ENCODE measurements around the gene XRCC1. TPM values are rescaled to one million over a fixed set of nuclear protein-coding genes. Genes with fewer than 3 reads are reported as not detected.

The XRCC1 gene, protein sequence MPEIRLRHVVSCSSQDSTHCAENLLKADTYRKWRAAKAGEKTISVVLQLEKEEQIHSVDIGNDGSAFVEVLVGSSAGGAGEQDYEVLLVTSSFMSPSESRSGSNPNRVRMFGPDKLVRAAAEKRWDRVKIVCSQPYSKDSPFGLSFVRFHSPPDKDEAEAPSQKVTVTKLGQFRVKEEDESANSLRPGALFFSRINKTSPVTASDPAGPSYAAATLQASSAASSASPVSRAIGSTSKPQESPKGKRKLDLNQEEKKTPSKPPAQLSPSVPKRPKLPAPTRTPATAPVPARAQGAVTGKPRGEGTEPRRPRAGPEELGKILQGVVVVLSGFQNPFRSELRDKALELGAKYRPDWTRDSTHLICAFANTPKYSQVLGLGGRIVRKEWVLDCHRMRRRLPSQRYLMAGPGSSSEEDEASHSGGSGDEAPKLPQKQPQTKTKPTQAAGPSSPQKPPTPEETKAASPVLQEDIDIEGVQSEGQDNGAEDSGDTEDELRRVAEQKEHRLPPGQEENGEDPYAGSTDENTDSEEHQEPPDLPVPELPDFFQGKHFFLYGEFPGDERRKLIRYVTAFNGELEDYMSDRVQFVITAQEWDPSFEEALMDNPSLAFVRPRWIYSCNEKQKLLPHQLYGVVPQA
- 10 to 100 TPM; 47.7 to 50.6 TPM for total RNA-seq

GRCh38 chr19:43575156-43575950, at the start of gene XRCC1, which contains the start of gene PINLYP:
Gene XRCC1 (minus strand): TSS chr19:43575527. CDS start chr19:43575458, 69 bp downstream.
Gene PINLYP (plus strand): TSS chr19:43575801. CDS start chr19:43577192, 1,391 bp downstream.
- DNase-seq (peak; percentile 99), ATAC-seq (peak; percentile 97)
- peaks cover 45% of the 10 kb centered on the region for H3K4me1 Mint-ChIP-seq
- H3K27ac Mint-ChIP-seq = peak within 1 kb of the TSS; percentile 92
- H3K4me3 Mint-ChIP-seq = peak within 1 kb of the TSS; percentile 95
- no peaks in the 10 kb centered on the region for H3K27me3 Mint-ChIP-seq
- H3K36me3 Mint-ChIP-seq = peaks cover 5% of the 10 kb centered on the region
- H3K9me3 Mint-ChIP-seq (ENCODE audit: low read depth) = no peaks in the 10 kb centered on the region
- CTCF ChIA-PET = interaction anchor here (0.7 to 3.0 kb wide), 8 partner anchors 9 to 128 kb away, joined by 3 to 38 read pairs (median 4); partner anchors contain the start of genes IRGQ, ZNF575 and ZNF576

DNA sequence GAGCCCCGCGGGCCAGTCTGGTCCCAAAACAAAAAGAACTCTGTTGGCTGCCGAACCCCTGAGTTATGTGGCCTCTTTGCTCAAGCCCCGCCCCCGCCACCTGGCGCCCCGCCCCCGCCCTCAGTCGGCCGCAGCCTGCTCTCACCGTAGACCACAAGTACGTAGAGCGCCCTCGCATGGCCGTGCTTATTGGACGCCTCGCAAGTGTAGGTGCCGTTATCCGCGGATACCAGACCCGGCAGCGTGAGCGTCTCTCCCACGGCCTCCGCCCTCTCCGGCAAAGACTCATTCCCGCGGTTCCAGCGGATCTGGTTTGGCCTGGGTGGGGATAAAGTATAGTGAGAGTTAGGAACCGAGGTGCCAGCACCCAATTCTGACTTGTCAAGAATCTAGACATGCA, 49.6 kb upstream of the XRCC1 start:
- Mint-ChIP-seq H3K27me3 (peaks cover 4% of the 10 kb centered on the region), H3K9me3 (ENCODE audit: low read depth) (no peaks in the 10 kb centered on the region), H3K27ac (no peak overlapping the region), H3K4me1 (peaks cover 25% of the 10 kb centered on the region), H3K4me3 (no peak overlapping the region), H3K36me3 (no peaks in the 10 kb centered on the region)
- DNase-seq = peak; percentile 91
- peak; percentile 84 for ATAC-seq
- CTCF ChIA-PET = interaction anchor here (0.6 to 1.5 kb wide), 4 partner anchors 31 to 185 kb away, joined by 3 to 5 read pairs (median 4); partner anchors contain the start of gene PLAUR

DNA sequence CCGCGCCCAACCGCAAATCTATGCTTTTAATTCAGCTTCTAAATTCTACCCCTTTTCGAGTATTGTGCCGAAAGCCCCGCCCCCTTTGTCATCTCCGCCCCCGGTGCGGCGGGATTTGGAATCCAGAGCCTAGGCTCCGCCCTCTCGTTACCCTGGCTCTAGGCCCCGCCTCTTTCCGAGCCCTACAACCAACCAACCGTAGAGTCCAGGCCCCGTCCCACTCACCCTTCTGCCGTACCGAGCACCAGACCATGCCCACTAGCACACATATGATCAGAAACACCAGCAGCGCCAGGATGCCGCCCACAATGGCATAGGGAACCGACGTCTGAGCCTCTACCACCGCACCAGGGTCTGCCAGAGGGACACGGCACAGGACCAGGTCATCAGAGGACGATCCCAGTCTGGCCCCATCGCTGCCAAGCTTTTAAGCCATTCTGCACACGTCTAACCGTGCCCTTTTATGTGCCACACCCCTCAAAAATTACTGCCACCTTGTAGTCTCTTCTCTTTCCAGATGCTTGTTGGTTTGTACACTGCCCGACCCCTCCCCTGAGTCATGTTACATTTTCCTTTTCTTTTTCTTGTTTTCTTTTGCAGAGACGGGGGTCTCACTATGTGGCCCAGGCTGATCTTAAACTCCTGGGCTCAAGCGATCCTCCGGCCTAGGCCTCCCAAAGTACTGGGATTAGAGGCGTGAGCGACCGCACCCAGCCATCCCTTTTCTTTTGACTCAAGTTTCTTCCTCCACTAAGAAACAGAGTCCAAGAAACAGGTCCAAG, 48.8 kb upstream of the XRCC1 start:
- Mint-ChIP-seq H3K36me3 (no peaks in the 10 kb centered on the region), H3K4me1 (peaks cover 25% of the 10 kb centered on the region), H3K27me3 (peaks cover 4% of the 10 kb centered on the region), H3K9me3 (ENCODE audit: low read depth) (no peaks in the 10 kb centered on the region), H3K27ac (no peak overlapping the region), H3K4me3 (no peak overlapping the region)
- DNase-seq (no peak), ATAC-seq (no peak)
- CTCF ChIA-PET = interaction anchor here (1.1 to 1.5 kb wide), 3 partner anchors 30 to 69 kb away, joined by 3 to 5 read pairs (median 4); no protein-coding TSS in a partner anchor

GRCh38 chr19:43622956-43623355, 47.6 kb upstream of the XRCC1 start:
- DNase-seq (no peak), ATAC-seq (no peak)
- H3K4me3 Mint-ChIP-seq = no peak overlapping the region
- H3K9me3 Mint-ChIP-seq (ENCODE audit: low read depth) = no peaks in the 10 kb centered on the region
- H3K36me3 Mint-ChIP-seq = no peaks in the 10 kb centered on the region
- H3K27me3 Mint-ChIP-seq = peaks cover 4% of the 10 kb centered on the region
- CTCF ChIA-PET = interaction anchor here (1.1 kb wide), 1 partner anchor 46 kb away, joined by 3 read pairs; no protein-coding TSS in a partner anchor
- peaks cover 31% of the 10 kb centered on the region for H3K4me1 Mint-ChIP-seq
- H3K27ac Mint-ChIP-seq = no peak overlapping the region

DNA sequence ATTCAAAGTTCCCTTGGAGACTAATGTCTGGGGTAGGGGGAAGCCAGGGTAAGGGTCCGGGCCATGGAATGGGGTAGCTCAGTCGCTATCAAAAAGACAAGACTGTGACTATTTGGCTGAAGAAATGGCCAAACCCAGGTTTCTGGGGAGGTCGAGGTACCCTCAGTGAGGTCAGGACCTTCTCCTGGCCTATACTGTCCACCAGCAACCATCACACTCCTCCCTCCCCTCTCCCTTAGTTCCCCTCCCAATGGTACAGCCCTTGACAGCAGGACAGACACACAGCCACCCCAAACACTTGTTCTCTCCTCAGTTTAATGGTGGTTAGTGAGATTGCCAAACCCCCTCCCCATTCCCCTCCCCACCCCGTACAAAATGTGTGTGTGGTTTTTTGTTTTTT, 46.7 kb upstream of the XRCC1 start:
- CTCF ChIA-PET = interaction anchor here (0.9 kb wide), 1 partner anchor 67 kb away, joined by 3 read pairs; no protein-coding TSS in a partner anchor
- H3K36me3 Mint-ChIP-seq = no peaks in the 10 kb centered on the region
- peaks cover 4% of the 10 kb centered on the region for H3K27me3 Mint-ChIP-seq
- peak overlapping the region; percentile 20 for H3K27ac Mint-ChIP-seq
- DNase-seq (no peak), ATAC-seq (no peak)
- no peak overlapping the region for H3K4me3 Mint-ChIP-seq
- no peaks in the 10 kb centered on the region for H3K9me3 Mint-ChIP-seq (ENCODE audit: low read depth)
- peaks cover 31% of the 10 kb centered on the region for H3K4me1 Mint-ChIP-seq

DNA sequence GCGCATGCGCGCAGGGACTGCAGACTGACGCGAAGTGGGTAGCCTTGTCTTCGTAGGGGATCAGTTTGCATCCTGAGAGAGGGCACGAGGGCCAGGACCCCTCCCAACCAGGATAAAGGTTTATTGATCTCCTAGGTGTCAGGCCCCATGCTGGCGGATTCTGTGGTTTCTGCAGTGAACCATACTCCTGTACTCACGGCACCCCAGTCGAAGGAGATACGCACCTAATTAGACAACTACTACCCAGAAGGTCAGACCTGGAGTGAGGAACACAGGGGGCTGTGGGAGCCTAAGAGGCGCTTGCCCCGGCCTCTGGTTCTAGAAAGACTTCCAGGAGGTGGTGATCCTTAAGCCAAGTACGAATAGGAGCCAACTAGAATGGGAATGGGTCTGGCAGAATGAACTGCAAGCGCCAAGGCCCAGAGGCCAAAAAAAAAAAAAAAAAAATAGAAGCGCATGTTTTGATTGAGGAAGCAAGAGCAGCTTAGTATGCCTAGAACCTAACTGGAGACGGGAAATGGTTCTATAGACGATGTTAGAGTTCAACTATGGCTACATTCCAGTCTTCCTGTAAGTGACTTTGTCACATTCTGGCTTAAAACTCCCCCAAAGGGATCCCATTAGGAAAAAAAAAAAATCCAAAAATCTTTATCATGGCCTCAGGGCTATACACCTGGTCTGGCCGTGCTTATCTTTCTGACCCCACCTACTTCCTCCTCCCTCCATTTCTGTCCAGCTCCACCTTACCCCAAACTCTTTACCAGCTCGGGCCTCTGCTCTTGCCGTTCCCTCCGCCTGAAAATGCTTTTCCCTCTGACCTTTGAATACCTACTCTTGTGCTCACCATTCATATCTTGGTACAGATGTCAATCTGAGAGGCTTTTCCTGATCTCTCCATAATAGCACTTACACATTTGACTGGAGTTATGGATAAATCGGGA, 45.0 kb upstream of the XRCC1 start:
- Mint-ChIP-seq H3K27ac (peak overlapping the region; percentile 94), H3K4me3 (peak overlapping the region; percentile 89), H3K36me3 (no peaks in the 10 kb centered on the region), H3K4me1 (peaks cover 28% of the 10 kb centered on the region), H3K9me3 (ENCODE audit: low read depth) (no peaks in the 10 kb centered on the region), H3K27me3 (no peaks in the 10 kb centered on the region)
- DNase-seq = peak; percentile 93
- ATAC-seq = no peak
- CTCF ChIA-PET = interaction anchor here (1.0 to 1.7 kb wide), 3 partner anchors 23 to 174 kb away, joined by 3 to 4 read pairs (median 3); partner anchors contain the start of gene ZNF576

DNA sequence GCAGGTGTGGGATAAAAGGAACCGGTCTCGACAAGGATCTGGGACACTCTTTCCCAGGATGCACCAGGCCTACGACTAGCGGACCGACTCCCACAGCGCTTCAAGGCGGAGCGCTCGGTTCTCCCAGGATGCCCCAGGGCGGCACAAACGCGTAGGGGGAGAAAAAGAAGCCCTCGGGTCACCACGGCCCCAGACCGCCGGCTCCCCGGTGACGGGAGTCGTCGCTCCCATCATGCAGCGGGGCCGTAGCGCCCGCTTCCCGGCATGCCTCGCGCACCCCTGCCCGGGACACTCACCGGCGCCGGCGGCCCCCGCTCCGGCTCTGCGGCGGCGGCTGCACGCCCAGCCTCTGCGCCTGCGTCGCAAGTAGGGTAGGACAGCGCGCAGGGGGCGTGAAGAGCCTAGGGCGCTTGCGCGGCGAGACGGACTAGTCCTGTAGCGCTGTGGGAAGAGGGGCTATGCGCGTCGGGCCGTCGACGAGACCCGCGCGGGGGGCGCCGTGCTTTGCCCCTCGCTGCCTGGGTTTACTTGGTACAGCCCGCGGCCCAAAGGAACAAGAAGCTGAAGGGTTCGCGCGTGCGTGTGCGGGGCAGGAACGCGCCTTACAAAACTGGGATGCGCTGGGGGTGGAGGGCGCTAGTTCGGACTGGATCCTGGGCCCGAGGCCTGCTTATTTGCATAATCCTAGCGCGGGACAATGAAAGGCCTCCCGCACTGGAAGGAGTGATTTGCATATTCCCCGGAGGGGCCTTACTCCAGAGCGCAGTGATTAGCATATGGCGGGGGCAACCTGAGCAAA, 44.1 kb upstream of the XRCC1 start, which contains the start of gene ZNF428:
ZNF428 (minus strand) TSS at position 368 of the 799 bp plus-strand sequence. CDS start 5,325 bp downstream, outside the sequence.
- CTCF ChIA-PET = interaction anchor here (1.0 to 1.7 kb wide), 3 partner anchors 22 to 173 kb away, joined by 3 to 4 read pairs (median 3); partner anchors contain the start of gene ZNF576
- DNase-seq = peak; percentile 90
- Mint-ChIP-seq H3K36me3 (no peaks in the 10 kb centered on the region), H3K4me1 (peaks cover 24% of the 10 kb centered on the region), H3K4me3 (peak within 1 kb of the TSS; percentile 89), H3K27me3 (no peaks in the 10 kb centered on the region), H3K9me3 (ENCODE audit: low read depth) (no peaks in the 10 kb centered on the region), H3K27ac (peak within 1 kb of the TSS; percentile 94)
- peak; percentile 91 for ATAC-seq

DNA sequence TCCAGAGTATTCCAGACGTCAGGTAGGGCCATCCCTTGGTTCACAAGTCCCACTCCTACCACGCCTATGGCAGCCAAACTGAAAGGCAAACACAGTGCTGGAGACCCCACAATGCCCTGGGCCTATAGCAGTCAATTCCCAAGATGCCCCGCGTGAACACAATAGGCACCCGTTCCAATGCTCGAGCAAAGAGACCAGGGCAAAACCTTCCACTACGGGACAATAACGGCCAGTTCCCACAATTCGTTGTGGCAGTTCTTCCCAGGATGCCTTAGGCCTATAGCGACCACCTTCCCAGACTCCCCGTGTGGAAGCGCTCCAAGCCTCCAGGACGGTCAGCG, 43.6 kb upstream of the XRCC1 start:
- CTCF ChIA-PET = interaction anchor here (0.8 to 0.9 kb wide), 2 partner anchors 22 to 49 kb away, joined by 3 read pairs; no protein-coding TSS in a partner anchor
- DNase-seq = peak; percentile 80
- H3K4me1 Mint-ChIP-seq = peaks cover 19% of the 10 kb centered on the region
- H3K36me3 Mint-ChIP-seq = no peaks in the 10 kb centered on the region
- H3K9me3 Mint-ChIP-seq (ENCODE audit: low read depth) = no peaks in the 10 kb centered on the region
- no peaks in the 10 kb centered on the region for H3K27me3 Mint-ChIP-seq
- H3K27ac Mint-ChIP-seq = peak overlapping the region; percentile 94
- ATAC-seq = peak; percentile 53
- peak overlapping the region; percentile 89 for H3K4me3 Mint-ChIP-seq

- no peaks in the 10 kb centered on the region for H3K9me3 Mint-ChIP-seq (ENCODE audit: low read depth)
- peaks cover 6% of the 10 kb centered on the region for H3K36me3 Mint-ChIP-seq
- peaks cover 19% of the 10 kb centered on the region for H3K4me1 Mint-ChIP-seq
- ATAC-seq (no peak), DNase-seq (no peak)
- H3K4me3 Mint-ChIP-seq = no peak overlapping the region
- CTCF ChIA-PET = interaction anchor here (2.8 kb wide), 1 partner anchor 62 kb away, joined by 8 read pairs; no protein-coding TSS in a partner anchor
- H3K27me3 Mint-ChIP-seq = no peaks in the 10 kb centered on the region
- no peak overlapping the region for H3K27ac Mint-ChIP-seq
Measured at GRCh38 chr19:43616954-43617353, 41.6 kb upstream of the XRCC1 start.

DNA sequence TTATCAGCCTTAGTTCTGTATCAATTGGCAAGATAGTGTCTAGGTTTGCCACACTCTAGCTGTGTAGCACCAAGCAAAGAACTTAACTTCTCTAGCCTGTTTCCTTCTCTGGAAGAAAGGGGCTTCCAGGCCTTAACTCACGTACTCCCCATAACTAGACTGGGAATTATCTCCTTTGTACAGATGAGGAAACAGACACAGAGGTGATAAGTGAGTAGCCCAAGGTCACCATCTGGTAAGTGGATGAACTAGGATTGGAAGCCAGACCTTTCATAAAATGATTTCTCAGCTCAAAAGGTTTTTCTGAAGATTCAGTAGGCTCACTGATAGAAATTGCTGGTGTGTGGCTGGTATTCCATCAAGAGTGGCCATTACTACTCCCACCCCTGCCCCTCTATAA, 41.0 kb upstream of the XRCC1 start:
- H3K27ac Mint-ChIP-seq = no peak overlapping the region
- no peaks in the 10 kb centered on the region for H3K27me3 Mint-ChIP-seq
- DNase-seq (no peak), ATAC-seq (no peak)
- H3K9me3 Mint-ChIP-seq (ENCODE audit: low read depth) = no peaks in the 10 kb centered on the region
- CTCF ChIA-PET = interaction anchor here (2.8 kb wide), 1 partner anchor 61 kb away, joined by 8 read pairs; no protein-coding TSS in a partner anchor
- H3K4me1 Mint-ChIP-seq = peaks cover 16% of the 10 kb centered on the region
- no peak overlapping the region for H3K4me3 Mint-ChIP-seq
- peaks cover 8% of the 10 kb centered on the region for H3K36me3 Mint-ChIP-seq

- H3K36me3 Mint-ChIP-seq = peaks cover 8% of the 10 kb centered on the region
- no peaks in the 10 kb centered on the region for H3K9me3 Mint-ChIP-seq (ENCODE audit: low read depth)
- CTCF ChIA-PET = no interaction called here
- no peak overlapping the region for H3K4me3 Mint-ChIP-seq
- no peak overlapping the region for H3K27ac Mint-ChIP-seq
- ATAC-seq (no peak), DNase-seq (no peak)
- H3K27me3 Mint-ChIP-seq = no peaks in the 10 kb centered on the region
- H3K4me1 Mint-ChIP-seq = no peaks in the 10 kb centered on the region
Measured at GRCh38 chr19:43612374-43612773, 37.0 kb upstream of the XRCC1 start.
